ENCODE measurements around the gene MTCL1.

DNA sequence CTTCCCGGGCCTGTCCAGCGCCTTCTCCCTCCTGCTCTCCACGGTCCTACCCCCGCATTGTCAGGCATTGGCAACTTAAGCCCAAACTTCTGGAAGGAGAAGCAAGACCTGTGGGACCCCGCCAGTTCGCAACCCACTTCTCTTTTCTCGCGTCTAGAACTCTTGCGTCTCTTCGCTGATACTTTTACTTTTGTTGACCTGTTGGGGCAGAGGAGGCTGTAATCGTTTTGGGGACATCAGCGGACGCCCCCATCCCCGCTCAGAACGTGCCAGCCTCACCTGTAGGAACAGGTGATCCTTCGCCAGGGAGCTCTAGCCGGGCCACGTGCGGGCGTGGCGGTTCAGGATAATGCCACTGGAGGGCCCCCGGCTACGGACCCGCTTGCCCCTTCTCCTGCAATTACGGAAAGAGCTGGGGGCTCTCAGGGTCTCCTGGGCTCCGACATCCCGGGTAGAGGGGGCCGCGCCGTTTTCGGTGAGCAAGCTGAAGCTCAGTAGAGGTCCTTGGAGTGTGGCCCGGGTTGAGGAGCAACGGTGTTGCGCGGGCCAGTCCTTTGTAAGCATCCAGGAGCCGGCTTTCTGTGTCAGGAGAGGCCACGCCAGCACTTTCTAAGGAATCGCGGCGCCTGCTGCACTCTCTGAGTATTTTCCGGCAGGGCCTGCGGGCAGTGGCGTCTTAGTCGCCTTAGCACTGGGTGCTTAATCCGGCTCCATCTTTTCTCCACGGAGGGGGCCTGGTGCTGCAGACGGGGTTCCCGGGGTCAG is 1.6 kb downstream of the MTCL1 start:
- TF ChIP-seq, protein P1, sequence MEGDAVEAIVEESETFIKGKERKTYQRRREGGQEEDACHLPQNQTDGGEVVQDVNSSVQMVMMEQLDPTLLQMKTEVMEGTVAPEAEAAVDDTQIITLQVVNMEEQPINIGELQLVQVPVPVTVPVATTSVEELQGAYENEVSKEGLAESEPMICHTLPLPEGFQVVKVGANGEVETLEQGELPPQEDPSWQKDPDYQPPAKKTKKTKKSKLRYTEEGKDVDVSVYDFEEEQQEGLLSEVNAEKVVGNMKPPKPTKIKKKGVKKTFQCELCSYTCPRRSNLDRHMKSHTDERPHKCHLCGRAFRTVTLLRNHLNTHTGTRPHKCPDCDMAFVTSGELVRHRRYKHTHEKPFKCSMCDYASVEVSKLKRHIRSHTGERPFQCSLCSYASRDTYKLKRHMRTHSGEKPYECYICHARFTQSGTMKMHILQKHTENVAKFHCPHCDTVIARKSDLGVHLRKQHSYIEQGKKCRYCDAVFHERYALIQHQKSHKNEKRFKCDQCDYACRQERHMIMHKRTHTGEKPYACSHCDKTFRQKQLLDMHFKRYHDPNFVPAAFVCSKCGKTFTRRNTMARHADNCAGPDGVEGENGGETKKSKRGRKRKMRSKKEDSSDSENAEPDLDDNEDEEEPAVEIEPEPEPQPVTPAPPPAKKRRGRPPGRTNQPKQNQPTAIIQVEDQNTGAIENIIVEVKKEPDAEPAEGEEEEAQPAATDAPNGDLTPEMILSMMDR (IDR thresholded peaks at IDR 0.05), result peak in 4 of 5 experiments; percentile 13 to 30 (median 23)
- TF ChIP-seq POLR2A (IDR thresholded peaks at IDR 0.05), result no peak
- no peak for TF ChIP-seq EP300 (IDR thresholded peaks at IDR 0.05; ENCODE audit: low read depth)
- peak in 1 of 3 donors; percentile 4 for TF ChIP-seq POLR2AphosphoS5 (IDR thresholded peaks at IDR 0.05)
